Right cardiac atrium (tissue), 5 donors: ENCODE data around the gene MLKL. TPM values are rescaled to one million over a fixed set of nuclear protein-coding genes. Genes with fewer than 3 reads are reported as not detected.

Source experiments
- ATAC-seq, 2 donors: fragments of 200-7000 bp; cut with Tn5 transposase; one replicate each; pipeline versions ENCODE4 v1.8.0 to v1.9.1; 2020; ENCODE audit warnings: moderate library complexity in 2 of 2, mild to moderate bottlenecking in 1 of 2
- DNase-seq, 3 donors: peaks; one replicate each; pipeline ENCODE4 v3.0.0-alpha.2; 2020
- H3K27ac ChIP-seq: one replicate; pipeline ENCODE4 v1.5.1; 2013; ENCODE audit warnings: mild to moderate bottlenecking, low read length, control low read depth, moderate library complexity
- H3K27me3 ChIP-seq: one replicate; pipeline ENCODE4 v1.6.1; 2013; ENCODE audit not compliant: control insufficient read depth, insufficient read depth
- H3K4me1 ChIP-seq: one replicate; pipeline ENCODE4 v1.6.1; 2013; ENCODE audit warnings: low read length; ENCODE audit not compliant: control insufficient read depth, insufficient read depth
- H3K4me3 ChIP-seq: one replicate; pipeline ENCODE4 v1.5.1; 2013; ENCODE audit warnings: low read length, control low read depth
- H3K9me3 ChIP-seq: one replicate; pipeline ENCODE4 v1.6.1; 2013; ENCODE audit warnings: low read length; ENCODE audit not compliant: control insufficient read depth
- WGBS: extraction: QIAGEN DNeasy Blood & Tissue Kit; methylation state at CpG from one replicate; pipeline ENCODE4 v1.1.7; 2013; 5-methylcytosine and 5-hydroxymethylcytosine counted together
- intact Hi-C, 4 donors: fragments of 100-400 bp; cut with DNase I; formaldehyde crosslinking; loops; one replicate each; pipeline versions ENCODE4 v1.11.0 to v1.14.0; 2022 to 2023
- polyA plus RNA-seq: library from polyadenylated mRNA; stranded (reverse); fragments of 200-250 nt; gene quantifications from one replicate; pipeline ENCODE4 v1.2.3, GENCODE V29; 2013
- total RNA-seq, 4 donors: library from RNA; stranded (reverse); fragmentation: NEBNext Ultra II Directional; extraction: Animal tissue kit (Norgen Biotek cat#: 25700); gene quantifications; one replicate each; pipeline ENCODE4 v1.2.1, GENCODE V29; 2021
- donor health status: healthy with polysubstance abuse.
- donor health status: DM: no; HTN: yes; CAD: no.
- donor health status: DM: no; HTN: no; CAD: no.
- donor health status: DM: no; HTN: yes; CAD: no; lungs with severe emphysema.
- donor health status: DM: yes; HTN: yes; CAD: no.

MLKL gene
- total and polyA plus RNA-seq, 5 donors = 4.7 to 10.4 (median 5.9) TPM

- Histone ChIP-seq H3K4me3 (no peak overlapping the region), H3K9me3 (no peaks in the 10 kb centered on the region), H3K27ac (no peak overlapping the region), H3K27me3 (no peaks in the 10 kb centered on the region), H3K4me1 (no peaks in the 10 kb centered on the region)
- WGBS = 95% methylated on average over 4 of the region's 4 CpGs
- DNase-seq (no peak), ATAC-seq (no peak)
- intact Hi-C loops = no loop called here
These were observed 78.7 kb downstream of the MLKL start for GRCh38 chr16:74622005-74622404.

Other genes starting within 250 kb of the MLKL start
- 100 to 1,000 TPM in 1 of 4 donors, 10 to 100 TPM in 3; 91.6 to 109 (median 99.2) TPM for gene GLG1, start 93.7 kb downstream of the MLKL start, total RNA-seq
- gene GLG1, start 93.7 kb downstream of the MLKL start, polyA plus RNA-seq = 46.8 TPM
- 1 to 10 TPM; 6.2 to 7.9 (median 6.7) TPM for gene RFWD3, start 34.0 kb downstream of the MLKL start, total RNA-seq
- 2.9 TPM for gene RFWD3, start 34.0 kb downstream of the MLKL start, polyA plus RNA-seq
- under 1 TPM in 3 of 4 donors, not detected in 1; 0.18 to 0.76 (median 0.57) TPM for gene FA2H, start 74.0 kb upstream of the MLKL start, total RNA-seq
- 0.52 TPM for gene FA2H, start 74.0 kb upstream of the MLKL start, polyA plus RNA-seq